GM18861 (cell line): Measurements from ENCODE around the gene ZNF74.
"Not testable (repeated sequence)": the region's sequence is repeated elsewhere in the genome, so short reads cannot be mapped to it uniquely, and the experiment has no call there.

ENCODE experiments used
- ATAC-seq: cut with Tn5 transposase; IDR thresholded peaks from one replicate; pipeline ENCODE4 v1.9.1; 2021; ENCODE audit not compliant: unreplicated experiment

The ZNF74 gene

DNA sequence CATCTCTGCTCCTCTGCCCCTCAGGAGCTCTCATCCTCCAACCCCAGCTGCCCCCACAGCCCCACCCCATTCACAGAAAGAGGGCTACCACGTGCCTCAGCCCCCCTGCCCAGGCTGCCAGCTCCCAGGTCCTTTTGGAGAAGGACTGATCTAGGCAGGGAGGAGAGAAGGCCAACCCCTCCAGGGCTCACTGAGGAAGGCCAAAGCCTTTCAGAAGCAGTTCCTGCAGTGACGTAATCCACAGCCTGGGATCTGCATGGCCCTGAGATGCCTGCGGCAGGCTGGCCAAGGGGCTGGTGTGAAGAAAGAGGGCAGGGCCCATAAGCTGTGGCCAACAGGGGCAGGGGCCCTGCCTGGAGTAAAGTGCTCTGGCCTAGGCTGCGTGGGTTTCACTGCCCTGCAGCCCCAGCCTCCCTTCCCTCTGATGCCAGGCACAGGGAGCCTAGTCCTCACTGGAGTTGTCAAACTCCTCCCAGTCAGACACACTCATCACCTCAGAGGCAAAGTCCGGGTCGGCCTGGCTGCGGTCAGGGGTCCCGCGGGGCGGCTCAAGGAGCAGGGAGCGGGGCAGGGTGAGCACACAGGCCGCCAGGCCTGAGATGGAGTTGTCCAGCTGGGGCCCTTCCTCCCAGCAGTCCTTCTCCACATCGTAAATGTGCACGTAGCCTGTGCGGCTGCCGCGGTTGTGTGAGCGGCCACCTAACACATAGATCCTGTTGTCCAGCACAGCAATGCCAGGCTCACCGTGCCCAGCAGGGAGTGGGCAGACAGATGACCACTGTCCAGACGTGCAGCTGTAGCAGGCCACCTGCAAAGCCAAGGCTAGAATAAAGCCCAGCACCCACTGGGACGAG is 47.9 kb downstream of the ZNF74 start:
- no peak for ATAC-seq

DNA sequence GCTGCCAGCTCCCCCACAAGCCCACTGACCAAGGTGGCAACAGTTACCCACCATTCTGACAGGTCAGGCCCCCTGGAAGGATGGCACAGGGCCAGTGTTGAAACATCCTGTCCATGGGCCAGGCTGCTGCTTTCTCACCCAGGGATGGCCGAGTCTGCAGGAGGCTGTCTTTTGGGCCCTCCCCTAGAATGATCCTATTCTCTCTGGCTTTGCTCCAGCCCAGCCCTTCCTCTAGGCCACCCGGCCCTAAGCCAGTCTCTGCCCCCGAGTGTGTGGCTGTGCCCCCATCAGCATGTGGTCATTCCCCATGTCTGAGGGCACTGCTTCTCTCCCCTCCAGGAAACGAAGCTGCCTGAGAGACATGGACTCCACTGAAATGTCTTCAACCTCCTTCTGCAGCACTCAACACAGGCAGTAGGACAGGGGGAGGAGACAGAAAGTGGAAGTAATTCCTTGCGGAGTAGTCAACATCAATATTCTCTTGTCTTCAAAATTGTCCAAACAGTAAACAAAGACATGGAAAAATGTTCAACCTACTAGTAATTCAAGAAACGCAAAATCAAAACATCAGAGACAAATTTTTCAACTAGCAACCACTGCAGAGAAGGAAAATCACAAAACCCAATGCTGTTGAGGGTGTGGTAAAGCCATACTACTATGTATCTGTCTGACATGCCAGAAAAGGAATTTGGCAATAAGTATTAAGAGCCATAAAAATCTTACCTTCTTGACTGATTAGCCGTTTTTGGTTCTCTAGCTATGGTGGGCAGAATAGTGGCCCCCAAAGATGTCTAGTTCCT is 48.7 kb downstream of the ZNF74 start:
- no peak for ATAC-seq

DNA sequence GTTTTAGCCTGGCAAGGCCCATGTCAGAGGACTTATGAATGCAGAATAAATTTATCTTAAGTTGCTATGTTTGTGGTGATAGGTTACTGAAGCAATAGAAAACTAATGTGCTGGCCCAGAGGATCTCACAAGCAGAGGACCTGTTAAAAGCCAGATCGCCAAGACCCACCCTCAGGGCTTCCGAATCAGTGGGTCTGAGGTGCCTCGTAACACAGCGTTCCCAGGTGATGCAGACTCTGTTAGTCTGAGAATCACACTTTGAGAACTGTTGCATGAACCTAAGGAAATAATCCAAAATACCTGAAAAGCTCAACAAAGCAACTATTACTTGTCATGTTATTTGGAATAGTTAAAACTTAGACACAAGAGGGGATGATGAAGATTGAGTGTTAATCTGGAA is 50.4 kb downstream of the ZNF74 start:
- ATAC-seq: no peak

DNA sequence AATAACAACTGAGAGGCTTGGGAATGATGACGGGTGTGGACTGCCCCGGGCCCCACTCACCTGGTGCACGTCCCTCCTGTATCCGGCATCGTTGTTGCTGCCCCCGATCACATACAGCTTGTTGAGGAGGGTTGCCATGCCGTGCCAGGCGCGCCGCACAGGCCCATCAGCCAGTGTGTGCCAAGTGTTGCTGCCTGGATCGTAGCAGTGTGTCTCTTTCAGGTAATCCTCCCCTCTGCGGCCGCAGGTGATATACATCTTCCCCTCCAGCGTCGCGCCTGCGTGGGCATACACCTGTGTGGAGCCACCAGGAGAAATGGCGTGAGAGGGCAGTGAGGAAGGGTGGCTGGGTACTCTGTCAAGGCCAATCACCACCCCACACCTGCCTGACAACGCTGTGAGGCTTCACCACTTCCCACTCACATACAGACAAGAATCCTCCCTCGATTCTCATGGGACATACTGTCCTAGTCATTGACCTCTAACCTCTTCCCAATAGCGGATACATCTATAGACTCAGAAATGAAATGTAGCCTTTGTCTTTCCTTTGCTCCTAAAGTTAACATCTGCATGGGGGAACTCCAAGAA is 52.5 kb downstream of the ZNF74 start:
- no peak for ATAC-seq

DNA sequence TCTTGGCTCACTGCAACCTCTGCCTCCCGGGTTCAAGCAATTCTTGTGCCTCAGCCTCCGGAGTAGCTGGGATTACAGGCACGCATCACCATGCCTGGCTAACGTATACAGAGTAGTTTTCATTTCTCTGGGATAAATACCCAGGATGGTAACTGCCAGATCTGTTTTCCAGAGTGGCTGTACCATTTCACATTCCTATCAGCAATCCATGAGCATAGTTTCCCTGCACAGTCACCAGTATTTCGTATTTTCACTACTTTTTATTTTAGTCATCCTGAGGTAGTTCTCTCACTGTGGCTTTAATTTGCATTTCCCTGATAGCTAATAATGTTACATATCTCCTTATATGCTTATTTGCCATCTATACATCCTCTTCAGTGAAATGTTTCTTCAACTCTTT is 54.7 kb downstream of the ZNF74 start:
- no peak for ATAC-seq

DNA sequence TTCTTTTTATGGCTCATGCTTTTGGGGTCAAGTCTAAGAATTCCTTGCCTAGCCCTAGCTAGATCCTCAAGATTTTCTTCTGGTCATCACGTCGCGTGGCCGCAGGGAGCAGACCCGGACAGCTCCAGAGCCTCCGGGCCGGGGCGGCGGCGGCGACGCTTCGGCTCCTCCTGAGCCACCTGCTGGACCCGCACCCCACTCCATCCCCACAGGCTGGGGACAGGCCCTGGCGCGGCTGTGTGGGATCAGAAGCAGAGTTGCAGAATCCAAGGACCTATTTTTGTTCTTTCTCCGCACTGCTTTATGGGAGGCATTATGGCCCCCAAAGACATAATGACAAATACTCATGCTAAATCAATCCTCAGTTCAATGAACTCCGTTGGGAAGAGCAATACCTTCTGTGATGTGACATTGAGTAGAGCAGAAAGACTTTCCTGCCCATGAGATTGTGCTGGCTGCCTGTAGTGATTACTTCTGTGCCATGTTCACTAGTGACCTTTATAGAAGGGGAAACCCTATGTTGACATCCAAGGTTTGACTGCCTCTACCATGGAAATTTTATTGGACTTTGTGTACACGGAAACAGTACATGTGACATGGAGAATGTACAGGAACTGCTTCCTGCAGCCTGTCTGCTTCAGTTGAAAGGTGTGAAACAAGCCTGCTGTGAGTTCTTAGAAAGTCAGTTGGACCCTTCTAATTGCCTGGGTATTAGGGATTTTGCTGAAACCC is 56.0 kb downstream of the ZNF74 start:
- no peak for ATAC-seq

DNA sequence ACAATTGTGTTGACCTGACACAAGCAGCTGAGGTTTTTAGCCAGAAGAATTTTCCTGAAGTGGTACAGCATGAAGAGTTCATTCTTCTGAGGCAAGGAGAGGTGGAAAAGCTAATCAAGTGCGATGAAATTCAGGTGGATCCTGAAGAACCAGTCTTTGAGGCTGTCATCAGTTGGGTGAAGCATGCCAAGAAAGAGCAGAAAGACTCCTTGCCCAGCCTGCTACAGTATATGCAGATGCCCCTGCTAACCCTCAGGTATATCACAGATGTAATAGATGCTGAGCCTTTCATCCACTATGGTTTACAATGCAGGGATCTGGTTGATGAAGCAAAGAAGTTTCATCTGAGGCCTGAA is 56.6 kb downstream of the ZNF74 start:
- no peak for ATAC-seq

DNA sequence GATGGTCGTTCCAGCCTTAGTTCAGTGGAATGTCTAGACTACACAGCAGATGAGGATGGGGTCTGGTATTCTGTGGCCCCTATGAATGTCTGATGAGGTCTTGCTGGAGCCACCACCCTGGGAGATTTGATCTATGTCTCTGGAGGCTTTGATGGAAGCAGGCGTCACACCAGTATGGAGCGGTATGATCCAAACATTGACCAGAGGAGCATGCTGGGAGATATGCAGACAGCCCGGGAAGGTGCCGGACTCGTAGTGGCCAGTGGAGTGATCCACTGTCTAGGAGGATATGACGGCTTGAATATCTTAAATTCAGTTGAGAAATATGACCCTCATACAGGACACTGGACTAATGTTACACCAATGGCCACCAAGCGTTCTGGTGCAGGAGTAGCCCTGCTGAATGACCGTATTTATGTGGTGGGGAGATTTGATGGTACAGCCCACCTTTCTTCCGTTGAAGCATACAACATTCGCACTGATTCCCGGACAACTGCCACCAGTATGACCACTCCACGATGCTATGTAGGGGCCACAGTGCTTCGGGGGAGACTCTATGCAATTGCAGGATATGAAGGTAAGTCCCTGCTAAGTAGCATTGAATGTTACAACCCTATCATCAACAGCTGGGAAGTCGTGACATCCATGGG is 57.3 kb downstream of the ZNF74 start:
- not testable (repeated sequence) for ATAC-seq

DNA sequence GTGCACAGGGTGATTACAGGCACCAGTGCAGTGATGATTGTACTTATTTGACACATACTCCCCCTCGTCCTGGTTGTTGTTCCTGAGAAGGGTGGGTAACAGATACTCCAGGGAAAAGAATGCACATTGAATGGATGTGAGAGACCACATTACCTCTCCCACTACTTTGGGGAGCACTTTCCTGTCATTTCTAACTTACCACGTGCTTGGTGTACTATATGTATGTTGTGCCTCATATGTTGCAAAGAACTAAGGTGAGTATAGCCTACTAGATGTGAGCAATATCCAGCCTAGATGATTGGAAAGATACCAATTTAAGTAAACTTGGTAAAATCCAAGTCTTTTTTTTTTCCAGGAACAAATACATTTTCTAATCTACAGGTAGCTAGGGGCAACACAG is 58.0 kb downstream of the ZNF74 start:
- ATAC-seq: no peak

DNA sequence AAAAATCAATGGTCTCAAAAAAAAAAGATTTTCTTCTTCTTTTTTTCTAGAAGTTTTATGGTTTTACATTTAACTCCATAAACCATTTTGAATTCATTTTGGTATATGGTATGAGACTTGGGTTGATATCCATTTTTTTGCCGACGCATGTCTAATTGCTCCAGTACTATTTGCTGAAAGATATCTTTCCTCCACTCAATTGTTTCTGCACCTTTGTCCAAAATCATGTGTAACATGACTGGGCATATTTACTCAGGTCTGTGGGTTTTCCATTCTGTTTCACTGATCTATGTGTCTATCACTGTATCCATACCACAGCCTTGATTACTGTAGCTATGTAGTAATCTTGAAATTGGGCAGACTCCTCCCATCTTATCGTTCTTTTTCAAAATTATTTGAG is 59.3 kb downstream of the ZNF74 start:
- ATAC-seq: no peak

DNA sequence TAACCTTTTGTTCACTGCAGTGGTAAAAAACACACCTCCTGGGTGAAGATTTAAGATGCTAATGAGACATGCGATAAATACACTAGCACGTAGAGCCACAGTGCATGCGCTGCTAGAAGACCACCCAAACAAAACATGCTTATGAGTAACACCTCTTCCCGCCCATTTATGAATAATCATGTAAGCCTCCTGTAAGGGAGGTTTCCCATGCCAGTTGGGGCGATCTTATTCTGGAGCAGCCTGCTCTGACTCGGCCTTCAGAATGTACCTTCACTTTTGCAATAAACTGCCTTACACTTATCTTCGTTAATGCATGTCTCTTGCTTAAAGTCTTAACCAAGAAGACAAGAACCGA is 61.7 kb downstream of the ZNF74 start:
- ATAC-seq: no peak

DNA sequence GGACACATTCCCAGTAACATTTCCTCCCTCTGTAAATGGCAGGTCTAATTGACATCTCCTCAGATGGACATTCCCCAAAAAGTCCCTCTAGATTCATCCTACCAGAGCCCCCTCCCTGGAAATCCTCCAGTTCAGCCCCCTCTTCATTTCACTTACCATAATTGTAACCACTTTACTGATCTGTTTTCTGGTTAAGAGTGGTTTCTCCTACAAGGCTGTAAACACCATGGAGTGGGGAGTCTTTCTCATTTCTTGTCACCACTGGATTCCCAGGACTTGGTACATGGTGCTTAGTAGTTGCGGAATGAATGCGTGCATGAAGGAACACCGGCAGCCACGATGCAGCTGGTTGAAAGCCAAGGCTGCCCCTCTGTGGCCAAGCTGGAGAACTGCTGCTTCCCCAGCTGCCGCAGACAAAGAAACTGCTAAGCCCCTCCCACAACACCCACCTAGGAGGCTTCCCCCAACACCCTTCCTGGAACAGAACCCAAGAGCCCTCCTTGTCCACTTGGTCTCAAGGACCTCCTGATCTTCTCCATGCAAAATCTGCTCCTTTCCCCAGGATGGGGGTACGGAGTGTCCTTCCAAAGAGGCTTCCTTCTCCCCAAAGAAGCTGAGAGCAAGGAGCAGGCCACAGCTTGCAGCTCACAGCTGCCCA is 62.2 kb downstream of the ZNF74 start:
- ATAC-seq: peak; percentile 48

DNA sequence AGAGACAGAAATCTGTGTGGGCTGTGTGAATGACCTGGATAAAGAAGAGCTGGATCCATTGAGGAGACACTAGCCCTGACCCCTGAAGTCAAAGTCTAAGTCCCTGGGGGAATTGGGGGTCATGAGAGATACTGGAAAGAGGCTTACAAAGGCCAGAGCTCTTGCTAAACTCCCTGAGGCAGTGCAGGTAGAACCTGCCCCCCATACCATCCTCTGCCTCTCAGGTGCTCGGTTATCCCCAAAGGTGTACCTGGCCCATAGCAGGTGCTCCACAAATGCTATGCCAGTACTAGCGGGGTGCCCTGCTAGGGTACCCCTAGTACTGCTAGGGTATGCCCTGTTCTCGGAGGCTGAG is 62.7 kb downstream of the ZNF74 start:
- ATAC-seq: no peak

DNA sequence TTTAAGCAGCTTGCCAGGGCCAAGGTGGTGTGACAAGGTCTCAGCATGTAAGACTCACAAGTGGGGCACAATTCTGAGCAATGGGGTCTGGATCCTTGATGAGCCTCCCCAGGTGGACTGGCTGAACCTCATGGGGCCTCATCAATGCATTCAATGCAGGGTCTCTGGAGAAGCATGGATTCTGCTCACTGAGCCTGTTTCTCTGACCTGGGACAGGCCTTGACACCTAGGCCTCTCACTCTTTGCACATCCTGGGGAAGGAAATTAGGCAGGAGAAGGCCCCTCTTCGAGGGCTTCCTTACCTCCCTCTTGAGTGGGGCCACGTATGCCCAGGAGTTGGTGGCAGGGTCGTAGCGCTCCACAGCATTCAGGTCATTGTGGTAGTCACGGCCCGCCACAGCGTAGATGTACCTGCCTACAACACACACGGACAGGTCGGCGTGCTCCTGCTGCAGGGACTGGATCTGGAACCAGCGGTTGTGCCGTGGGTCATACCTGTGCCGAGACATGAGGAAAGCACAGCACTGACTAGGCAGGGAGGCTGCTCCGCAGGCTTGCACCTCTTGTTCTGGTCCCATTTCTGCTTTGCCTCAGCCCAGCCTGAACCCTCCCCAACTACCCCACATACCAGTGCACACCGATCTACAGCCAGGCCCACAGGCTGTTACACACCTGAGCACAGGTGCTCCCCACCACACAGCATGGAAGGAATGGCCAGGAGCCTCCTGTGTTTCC is 63.7 kb downstream of the ZNF74 start:
- no peak for ATAC-seq
